ENCODE measurements around the gene CHST15. TPM values are rescaled to one million over a fixed set of nuclear protein-coding genes. Genes with fewer than 3 reads are reported as not detected.

Gene CHST15
- total RNA-seq, 2 experiments from 2014 or later = 14.7 to 26.4 TPM

GRCh38 chr10:124124769-124125161, 31.4 kb upstream of the CHST15 start:
- H4K20me1 ChIP-seq (ENCODE audit: insufficient read depth, low read length) = no peaks in the 10 kb centered on the region
- peak overlapping the region; percentile 63 for H3K27ac ChIP-seq (ENCODE audit: low read depth, low read length, poor library complexity, severe bottlenecking)
- CTCF ChIA-PET (ENCODE audit: unreplicated experiment) = interaction anchor here (1.0 kb wide), 1 partner anchor 130 kb away, joined by 3 read pairs; no protein-coding TSS in a partner anchor
- H3K9me2 ChIP-seq (ENCODE audit: insufficient read depth, low read length) = no peaks in the 10 kb centered on the region
- DNase-seq (ENCODE audit: low spot score) = no peak
- peak overlapping the region; percentile 45 for H3K4me2 ChIP-seq (ENCODE audit: low read length)
- H3K79me2 ChIP-seq (ENCODE audit: insufficient read depth, low read depth, low read length) = no peaks in the 10 kb centered on the region
- no TSS peak for BruUV-seq (replicated peaks)
- peak overlapping the region; percentile 65; the same call in 1 of the 2 replicates for H2AFZ ChIP-seq (ENCODE audit: low read length)
- POLR2A ChIA-PET = interaction anchor here (2.3 kb wide), 1 partner anchor 17 kb away, joined by 8 read pairs; no protein-coding TSS in a partner anchor
- peaks cover 54% of the 10 kb centered on the region for H3K4me1 ChIP-seq (ENCODE audit: insufficient read depth, low read length, poor library complexity, severe bottlenecking)
- H3K4me3 ChIP-seq (ENCODE audit: low read depth, low read length, poor library complexity, severe bottlenecking) = no peak overlapping the region
- H3K36me3 ChIP-seq (ENCODE audit: insufficient read depth, low read length) = no peaks in the 10 kb centered on the region
- H3K9me3 ChIP-seq (ENCODE audit: low read length) = no peaks in the 10 kb centered on the region
- TF ChIP-seq EZH2phosphoT487 (IDR thresholded peaks at IDR 0.05; ENCODE audit: borderline replicate concordance, low read depth, low read length) = no peak
- TF ChIP-seq, protein P1, sequence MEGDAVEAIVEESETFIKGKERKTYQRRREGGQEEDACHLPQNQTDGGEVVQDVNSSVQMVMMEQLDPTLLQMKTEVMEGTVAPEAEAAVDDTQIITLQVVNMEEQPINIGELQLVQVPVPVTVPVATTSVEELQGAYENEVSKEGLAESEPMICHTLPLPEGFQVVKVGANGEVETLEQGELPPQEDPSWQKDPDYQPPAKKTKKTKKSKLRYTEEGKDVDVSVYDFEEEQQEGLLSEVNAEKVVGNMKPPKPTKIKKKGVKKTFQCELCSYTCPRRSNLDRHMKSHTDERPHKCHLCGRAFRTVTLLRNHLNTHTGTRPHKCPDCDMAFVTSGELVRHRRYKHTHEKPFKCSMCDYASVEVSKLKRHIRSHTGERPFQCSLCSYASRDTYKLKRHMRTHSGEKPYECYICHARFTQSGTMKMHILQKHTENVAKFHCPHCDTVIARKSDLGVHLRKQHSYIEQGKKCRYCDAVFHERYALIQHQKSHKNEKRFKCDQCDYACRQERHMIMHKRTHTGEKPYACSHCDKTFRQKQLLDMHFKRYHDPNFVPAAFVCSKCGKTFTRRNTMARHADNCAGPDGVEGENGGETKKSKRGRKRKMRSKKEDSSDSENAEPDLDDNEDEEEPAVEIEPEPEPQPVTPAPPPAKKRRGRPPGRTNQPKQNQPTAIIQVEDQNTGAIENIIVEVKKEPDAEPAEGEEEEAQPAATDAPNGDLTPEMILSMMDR (conservative IDR thresholded peaks at IDR 0.05; ENCODE audit: low read length) = no peak
- intact Hi-C loops (cut with micrococcal nuclease; ENCODE audit: unreplicated experiment) = loop anchor here (1.0 kb wide), 1 partner anchor 128 kb away; no protein-coding TSS in a partner anchor

GRCh38 chr10:124124123-124124768, 30.8 kb upstream of the CHST15 start:
- DNase-seq (ENCODE audit: low spot score) = peak; percentile 77
- Histone ChIP-seq H3K36me3 (ENCODE audit: insufficient read depth, low read length) (no peaks in the 10 kb centered on the region), H2AFZ (ENCODE audit: low read length) (peak overlapping the region; percentile 65; the same call in 1 of the 2 replicates), H3K27ac (ENCODE audit: low read depth, low read length, poor library complexity, severe bottlenecking) (peak overlapping the region; percentile 63), H3K79me2 (ENCODE audit: insufficient read depth, low read depth, low read length) (no peaks in the 10 kb centered on the region), H3K4me1 (ENCODE audit: insufficient read depth, low read length, poor library complexity, severe bottlenecking) (peaks cover 59% of the 10 kb centered on the region), H3K4me2 (ENCODE audit: low read length) (peak overlapping the region; percentile 45), H3K4me3 (ENCODE audit: low read depth, low read length, poor library complexity, severe bottlenecking) (no peak overlapping the region), H4K20me1 (ENCODE audit: insufficient read depth, low read length) (no peaks in the 10 kb centered on the region), H3K9me3 (ENCODE audit: low read length) (no peaks in the 10 kb centered on the region), H3K9me2 (ENCODE audit: insufficient read depth, low read length) (no peaks in the 10 kb centered on the region)
- TF ChIP-seq EZH2phosphoT487 (IDR thresholded peaks at IDR 0.05; ENCODE audit: borderline replicate concordance, low read depth, low read length) = no peak
- TF ChIP-seq, protein P1 (conservative IDR thresholded peaks at IDR 0.05; ENCODE audit: low read length) = no peak
- no TSS peak for BruUV-seq (replicated peaks)
- intact Hi-C loops (cut with micrococcal nuclease; ENCODE audit: unreplicated experiment) = no loop called here
- ChIA-PET CTCF (ENCODE audit: unreplicated experiment) (interaction anchor here (1.0 to 1.7 kb wide), 2 partner anchors 18 to 129 kb away, joined by 3 to 5 read pairs; no protein-coding TSS in a partner anchor), POLR2A (interaction anchor here (0.7 to 2.3 kb wide), 2 partner anchors 11 to 16 kb away, joined by 3 to 8 read pairs; no protein-coding TSS in a partner anchor)

DNA sequence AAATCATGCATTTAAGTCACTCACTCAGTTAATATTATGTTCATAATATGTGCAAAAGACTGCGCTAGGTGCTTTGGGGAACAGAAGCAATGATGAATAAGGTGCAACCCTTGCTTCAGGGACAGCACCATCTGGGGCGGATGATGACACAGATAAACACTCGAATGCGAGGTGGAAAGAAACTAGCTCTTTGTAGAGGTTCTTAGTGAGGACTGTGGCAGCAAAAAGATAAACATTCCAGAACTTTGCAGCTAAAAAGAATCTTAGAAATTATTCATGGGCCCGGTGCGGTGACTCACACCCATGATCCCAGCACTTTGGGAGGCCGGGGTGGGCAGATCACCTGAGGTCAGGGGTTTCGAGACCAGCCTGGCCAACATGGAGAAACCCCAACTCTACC, 29.8 kb upstream of the CHST15 start:
- H3K79me2 ChIP-seq (ENCODE audit: insufficient read depth, low read depth, low read length) = no peaks in the 10 kb centered on the region
- BruUV-seq (replicated peaks) = no TSS peak
- CTCF ChIA-PET (ENCODE audit: unreplicated experiment) = interaction anchor here (0.6 to 1.7 kb wide), 3 partner anchors 11 to 87 kb away, joined by 3 to 5 read pairs (median 3); no protein-coding TSS in a partner anchor
- H3K9me2 ChIP-seq (ENCODE audit: insufficient read depth, low read length) = no peaks in the 10 kb centered on the region
- DNase-seq (ENCODE audit: low spot score) = no peak
- intact Hi-C loops (cut with micrococcal nuclease; ENCODE audit: unreplicated experiment) = no loop called here
- no peak overlapping the region for H3K4me2 ChIP-seq (ENCODE audit: low read length)
- H3K27ac ChIP-seq (ENCODE audit: low read depth, low read length, poor library complexity, severe bottlenecking) = peak overlapping the region; percentile 4
- peaks cover 70% of the 10 kb centered on the region for H3K4me1 ChIP-seq (ENCODE audit: insufficient read depth, low read length, poor library complexity, severe bottlenecking)
- POLR2A ChIA-PET = interaction anchor here (2.3 kb wide), 1 partner anchor 15 kb away, joined by 8 read pairs; no protein-coding TSS in a partner anchor
- no peaks in the 10 kb centered on the region for H3K36me3 ChIP-seq (ENCODE audit: insufficient read depth, low read length)
- no peak for TF ChIP-seq EZH2phosphoT487 (IDR thresholded peaks at IDR 0.05; ENCODE audit: borderline replicate concordance, low read depth, low read length)
- TF ChIP-seq, protein P1 (conservative IDR thresholded peaks at IDR 0.05; ENCODE audit: low read length) = no peak
- no peak overlapping the region for H3K4me3 ChIP-seq (ENCODE audit: low read depth, low read length, poor library complexity, severe bottlenecking)
- H2AFZ ChIP-seq (ENCODE audit: low read length) = no peak overlapping the region
- no peaks in the 10 kb centered on the region for H3K9me3 ChIP-seq (ENCODE audit: low read length)
- no peaks in the 10 kb centered on the region for H4K20me1 ChIP-seq (ENCODE audit: insufficient read depth, low read length)
